GM18861 (cell line): ENCODE measurements around the gene KRIT1.
"Not testable (repeated sequence)": the region's sequence is repeated elsewhere in the genome, so short reads cannot be mapped to it uniquely, and the experiment has no call there.

Source experiments
- ATAC-seq: cut with Tn5 transposase; IDR thresholded peaks from one replicate; pipeline ENCODE4 v1.9.1; 2021; ENCODE audit not compliant: unreplicated experiment

KRIT1 gene

GRCh38 chr7:92245487-92246359 lies at the start of gene KRIT1, which contains the start of gene ANKIB1:
Gene KRIT1 (minus strand): TSS chr7:92245914. CDS start chr7:92242135, 3,779 bp downstream.
Gene ANKIB1 (plus strand): TSS chr7:92245974. CDS start chr7:92294979, 49,005 bp downstream.
- ATAC-seq = peak; percentile 67

GRCh38 chr7:92295391-92295790 lies 49.7 kb upstream of the KRIT1 start:
- ATAC-seq = no peak

GRCh38 chr7:92293896-92294590 lies 48.3 kb upstream of the KRIT1 start:
- no peak for ATAC-seq

DNA sequence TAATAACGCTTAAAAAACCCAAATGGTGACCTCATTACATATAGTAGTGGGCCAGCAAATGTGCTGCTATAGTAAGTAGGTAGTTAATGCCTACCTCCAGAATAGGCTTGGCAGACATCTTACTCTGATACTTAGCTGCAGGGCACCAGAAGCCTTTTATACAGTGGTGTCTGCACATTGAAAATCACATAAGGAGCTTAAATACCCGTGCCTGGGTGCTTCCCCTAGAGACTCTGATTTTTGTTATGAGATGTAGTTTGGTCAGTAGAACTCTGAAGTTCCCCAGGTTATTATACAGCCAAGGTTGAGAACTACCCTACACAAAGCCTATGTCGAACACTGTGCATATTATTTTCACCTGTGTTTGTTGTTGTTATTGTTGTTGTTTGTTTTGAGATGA lies 47.3 kb upstream of the KRIT1 start:
- ATAC-seq = peak; percentile 68

DNA sequence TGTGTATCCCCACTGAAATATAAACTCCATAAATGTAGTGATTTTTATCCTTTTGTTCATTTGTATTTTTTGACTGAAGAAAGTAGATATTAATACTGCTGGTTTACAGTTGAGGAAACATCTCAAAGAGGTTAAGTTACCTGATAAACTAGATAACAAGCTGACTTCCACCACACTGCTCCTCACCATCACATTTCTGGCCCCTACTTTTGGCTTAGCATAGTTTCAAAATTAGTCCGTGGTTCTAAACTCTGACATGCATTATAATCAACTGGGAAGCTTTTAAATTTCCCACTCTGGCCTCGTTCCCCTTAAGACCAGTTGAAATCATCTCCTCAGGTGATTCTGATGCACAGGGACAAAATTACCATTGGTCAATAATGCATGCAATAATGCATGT lies 43.6 kb upstream of the KRIT1 start:
- ATAC-seq = no peak

DNA sequence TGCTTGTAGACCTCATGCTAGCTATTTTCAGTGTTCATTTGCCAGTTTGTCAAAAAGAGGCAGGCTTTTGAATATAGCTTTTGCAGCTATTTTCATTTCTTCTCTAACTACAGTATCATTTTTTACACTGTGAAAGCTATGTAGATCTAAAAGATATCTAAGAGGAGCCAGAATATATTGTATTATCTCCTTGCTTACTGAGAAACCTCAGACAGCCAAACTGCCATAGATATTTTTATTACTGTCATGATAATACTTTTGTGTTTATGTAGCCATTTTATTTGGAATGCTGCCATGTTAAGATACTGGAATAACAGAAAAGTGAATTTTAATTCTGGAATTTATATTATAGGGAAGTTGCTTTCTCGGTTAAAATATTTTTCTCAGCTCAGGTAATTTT lies 37.2 kb upstream of the KRIT1 start:
- no peak for ATAC-seq

GRCh38 chr7:92282221-92282814 lies 36.6 kb upstream of the KRIT1 start:
- ATAC-seq = no peak

- no peak for ATAC-seq
Measured at GRCh38 chr7:92281031-92281430, 35.3 kb upstream of the KRIT1 start.

DNA sequence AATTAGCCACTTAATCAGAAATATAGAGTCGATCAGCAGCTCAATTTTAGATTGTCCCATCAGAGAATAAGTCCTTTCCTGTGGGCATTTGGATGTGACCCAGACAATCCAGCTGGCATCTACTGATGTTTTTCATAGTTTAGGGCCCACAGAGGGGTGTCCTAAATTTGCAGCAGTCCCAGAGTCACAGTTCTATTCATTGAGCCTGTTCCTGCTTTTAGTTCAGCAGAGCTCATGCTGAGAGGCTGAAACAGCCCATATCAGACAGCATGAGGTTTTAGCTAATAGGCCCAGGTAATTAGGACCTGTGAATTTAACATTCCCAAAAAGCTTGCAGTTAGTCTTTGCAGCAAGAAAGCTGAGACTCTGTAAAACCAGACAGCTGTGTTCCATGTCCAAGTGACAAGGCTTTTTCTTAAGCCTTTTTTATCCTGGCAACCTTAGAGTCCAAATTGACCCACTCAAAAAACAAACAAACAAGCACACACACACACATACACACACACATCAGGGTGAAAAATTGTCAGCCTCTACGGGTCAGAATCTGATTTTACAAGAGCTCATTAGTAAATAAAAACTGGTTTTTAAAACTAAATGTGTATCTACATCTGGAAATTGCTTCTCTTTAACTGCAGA lies 33.8 kb upstream of the KRIT1 start:
- ATAC-seq = no peak

GRCh38 chr7:92276460-92276864 lies 30.7 kb upstream of the KRIT1 start:
- peak; percentile 90 for ATAC-seq

DNA sequence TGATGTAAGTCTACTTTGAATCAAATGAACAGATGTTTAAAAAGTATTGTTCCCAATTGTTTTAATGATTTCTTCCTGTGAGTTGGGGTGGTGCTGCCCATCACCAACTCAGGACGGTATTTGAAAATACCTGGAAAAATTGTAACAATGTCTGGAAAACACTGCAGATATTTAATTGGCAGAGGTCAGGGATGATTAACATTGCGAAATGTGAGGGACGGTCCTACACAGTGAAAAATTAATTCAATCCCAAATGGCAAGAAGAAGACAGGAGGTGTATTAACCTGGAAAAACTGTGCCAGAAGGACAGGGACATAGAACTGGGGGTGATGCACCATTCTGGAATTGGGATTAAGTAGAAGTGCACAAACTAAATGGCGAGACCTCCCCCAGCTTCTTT lies 29.6 kb upstream of the KRIT1 start:
- ATAC-seq = no peak

DNA sequence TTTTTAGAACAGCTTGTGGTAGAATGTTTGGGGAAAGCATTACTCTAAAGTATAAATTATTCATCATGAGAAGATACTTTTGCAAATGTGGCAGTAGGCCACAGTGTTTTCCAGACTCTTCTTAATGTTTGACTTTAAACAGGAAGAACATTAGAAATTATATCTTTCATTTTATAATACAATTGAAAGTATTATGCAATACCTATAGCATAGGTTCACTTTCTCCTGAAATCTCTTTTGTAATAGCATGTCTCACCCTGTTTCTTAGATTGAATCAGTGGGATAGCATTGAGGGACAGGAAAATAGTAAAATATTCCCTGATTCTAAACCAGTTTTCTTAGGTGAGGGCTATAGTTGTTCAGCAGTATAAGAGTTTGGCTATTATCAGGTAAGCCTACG lies 23.2 kb upstream of the KRIT1 start:
- no peak for ATAC-seq

DNA sequence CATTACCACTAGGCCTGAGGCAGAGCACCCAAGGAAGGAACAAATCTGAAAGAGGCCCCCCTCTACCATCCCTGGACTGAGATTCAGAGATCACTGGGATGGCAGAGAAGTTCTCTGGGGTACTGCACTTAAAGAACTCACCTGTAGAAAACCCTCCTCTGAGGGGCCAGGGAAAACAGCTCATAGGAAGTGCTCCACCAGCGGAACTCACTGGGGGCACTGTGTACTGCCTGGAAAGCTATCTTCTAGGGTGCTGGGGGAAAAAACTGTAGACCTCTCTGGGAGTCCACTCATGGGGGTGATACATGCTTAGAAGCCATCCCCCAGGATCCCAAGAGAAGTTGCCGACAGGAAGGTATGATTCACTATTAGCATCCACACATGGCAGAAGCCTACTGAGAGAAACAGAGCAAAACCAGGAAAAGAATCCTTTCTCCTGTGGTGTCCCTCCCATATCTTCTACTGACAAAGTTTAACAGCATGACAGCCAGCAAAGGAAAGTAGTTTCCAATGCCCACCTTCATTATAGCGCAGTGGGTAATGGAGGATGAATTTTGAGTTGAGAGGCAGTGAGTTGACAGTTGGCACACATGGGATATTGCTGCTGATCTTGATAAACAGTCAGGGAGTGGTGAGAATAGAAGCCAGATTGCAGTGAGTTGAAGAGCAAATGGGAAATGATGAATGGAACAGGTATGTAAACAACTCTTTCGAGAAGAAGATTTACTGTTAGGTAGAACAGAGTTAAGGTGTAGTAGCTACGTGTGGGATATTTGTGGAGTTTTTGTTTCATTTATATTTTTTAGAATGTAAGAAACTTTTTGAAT lies 20.9 kb upstream of the KRIT1 start:
- no peak for ATAC-seq

GRCh38 chr7:92260248-92260781 lies 14.6 kb upstream of the KRIT1 start:
- ATAC-seq = no peak

- no peak for ATAC-seq
Measured at GRCh38 chr7:92259610-92260247, 14.0 kb upstream of the KRIT1 start.

GRCh38 chr7:92259062-92259461 lies 13.3 kb upstream of the KRIT1 start:
- no peak for ATAC-seq

GRCh38 chr7:92255308-92255707 lies 9.6 kb upstream of the KRIT1 start:
- no peak for ATAC-seq

GRCh38 chr7:92254800-92255199 lies 9.1 kb upstream of the KRIT1 start:
- not testable (repeated sequence) for ATAC-seq

GRCh38 chr7:92253251-92253650 lies 7.5 kb upstream of the KRIT1 start:
- no peak for ATAC-seq

- ATAC-seq = no peak
Measured at GRCh38 chr7:92251181-92251580, 5.5 kb upstream of the KRIT1 start.
